KBM-7 (cell line): ENCODE measurements around the gene MGST1.
"Not testable (repeated sequence)": the region's sequence is repeated elsewhere in the genome, so short reads cannot be mapped to it uniquely, and the experiment has no call there.

Source experiments
- DNase-seq: peaks from one replicate; pipeline ENCODE4 v3.0.0-alpha.2; 2015
- in situ Hi-C: fragments of 300-500 bp; cut with MboI; formaldehyde crosslinking; loops from 2 replicates; pipeline ENCODE4 v1.14.3; 2020; ENCODE audit warnings: low sequenced_read_pairs, low pct_unique_long_range_greater_than_20kb, mixed read lengths

The MGST1 gene

GRCh38 chr12:16348435-16349130, 1.1 kb downstream of the MGST1 start:
- no peak for DNase-seq
- in situ Hi-C loops = no loop called here

- in situ Hi-C loops = no loop called here
- peak; percentile 87 for DNase-seq
Measured at GRCh38 chr12:16349131-16349460, 1.7 kb downstream of the MGST1 start.

GRCh38 chr12:16350682-16351081, 3.2 kb downstream of the MGST1 start:
- in situ Hi-C loops = loop anchor here (25.0 kb wide), 1 partner anchor 163 kb away; no protein-coding TSS in a partner anchor
- DNase-seq = peak; percentile 24

GRCh38 chr12:16352481-16352880, 5.0 kb downstream of the MGST1 start:
- in situ Hi-C loops = loop anchor here (25.0 kb wide), 1 partner anchor 165 kb away; no protein-coding TSS in a partner anchor

GRCh38 chr12:16358878-16359277, 11.4 kb downstream of the MGST1 start:
- peak; percentile 38 for DNase-seq
- in situ Hi-C loops = loop anchor here (25.0 kb wide), 1 partner anchor 172 kb away; no protein-coding TSS in a partner anchor

More at GRCh38 chr12:16352481-16352880, 5.0 kb downstream of the MGST1 start:
- no peak for DNase-seq

GRCh38 chr12:16359512-16360491, 12.4 kb downstream of the MGST1 start:
- DNase-seq = peak; percentile 64
- in situ Hi-C loops = loop anchor here (25.0 kb wide), 1 partner anchor 173 kb away; no protein-coding TSS in a partner anchor

GRCh38 chr12:16361142-16361783, 13.8 kb downstream of the MGST1 start:
- DNase-seq = no peak
- in situ Hi-C loops = loop anchor here (25.0 kb wide), 1 partner anchor 174 kb away; no protein-coding TSS in a partner anchor

- no peak for DNase-seq
- in situ Hi-C loops = loop anchor here (25.0 kb wide), 1 partner anchor 175 kb away; no protein-coding TSS in a partner anchor
Measured at GRCh38 chr12:16362550-16362949, 15.1 kb downstream of the MGST1 start.

- in situ Hi-C loops = loop anchor here (25.0 kb wide), 1 partner anchor 182 kb away; no protein-coding TSS in a partner anchor
- DNase-seq = no peak
Measured at GRCh38 chr12:16369156-16369555, 21.7 kb downstream of the MGST1 start.

- in situ Hi-C loops = loop anchor here (25.0 kb wide), 1 partner anchor 183 kb away; no protein-coding TSS in a partner anchor
- DNase-seq = no peak
Measured at GRCh38 chr12:16370096-16370495, 22.7 kb downstream of the MGST1 start.

GRCh38 chr12:16382652-16383312, 35.3 kb downstream of the MGST1 start:
- in situ Hi-C loops, DNase-seq: not testable (repeated sequence)

- in situ Hi-C loops = no loop called here
- DNase-seq = no peak
Measured at GRCh38 chr12:16384732-16385131, 37.3 kb downstream of the MGST1 start.

- DNase-seq = peak; percentile 55
- in situ Hi-C loops = no loop called here
Measured at GRCh38 chr12:16385782-16386646, 38.6 kb downstream of the MGST1 start.

GRCh38 chr12:16387919-16388318, 40.5 kb downstream of the MGST1 start:
- in situ Hi-C loops = no loop called here
- DNase-seq = no peak

GRCh38 chr12:16389594-16389993, 42.1 kb downstream of the MGST1 start:
- in situ Hi-C loops = no loop called here
- peak; percentile 49 for DNase-seq

- DNase-seq = peak; percentile 63
- in situ Hi-C loops = no loop called here
Measured at GRCh38 chr12:16392846-16393535, 45.5 kb downstream of the MGST1 start.

- DNase-seq = peak; percentile 45
- in situ Hi-C loops = no loop called here
Measured at GRCh38 chr12:16399101-16399500, 51.7 kb downstream of the MGST1 start.
